GM21576 (cell line): Measurements from ENCODE around the gene SYT14.
"Not testable (repeated sequence)": the region's sequence is repeated elsewhere in the genome, so short reads cannot be mapped to it uniquely, and the experiment has no call there.

Experiments
- ATAC-seq: cut with Tn5 transposase; IDR thresholded peaks from one replicate; pipeline ENCODE4 v1.9.1; 2021; ENCODE audit warnings: mild to moderate bottlenecking, moderate library complexity; ENCODE audit not compliant: unreplicated experiment

SYT14 gene

GRCh38 chr1:210024996-210025395 lies 87.0 kb downstream of the SYT14 start:
- ATAC-seq: no peak

GRCh38 chr1:210025870-210026269 lies 87.9 kb downstream of the SYT14 start:
- no peak for ATAC-seq

GRCh38 chr1:210027994-210028393 lies 90.0 kb downstream of the SYT14 start:
- ATAC-seq: no peak

GRCh38 chr1:210031473-210031872 lies 93.5 kb downstream of the SYT14 start:
- no peak for ATAC-seq

- no peak for ATAC-seq
Observed at GRCh38 chr1:210043058-210043457, 105.0 kb downstream of the SYT14 start.

GRCh38 chr1:210049616-210050015 lies 111.6 kb downstream of the SYT14 start:
- ATAC-seq: no peak

GRCh38 chr1:210050491-210050890 lies 112.5 kb downstream of the SYT14 start:
- ATAC-seq: not testable (repeated sequence)

GRCh38 chr1:210053126-210053525 lies 115.1 kb downstream of the SYT14 start:
- no peak for ATAC-seq

GRCh38 chr1:210057593-210057992 lies 119.6 kb downstream of the SYT14 start:
- no peak for ATAC-seq

GRCh38 chr1:210061992-210062391 lies 124.0 kb downstream of the SYT14 start:
- no peak for ATAC-seq

- ATAC-seq: no peak
Observed at GRCh38 chr1:210070531-210070930, 132.5 kb downstream of the SYT14 start.

GRCh38 chr1:210072129-210072528 lies 134.1 kb downstream of the SYT14 start:
- ATAC-seq: no peak

- ATAC-seq: no peak
Observed at GRCh38 chr1:210072896-210073504, 135.0 kb downstream of the SYT14 start.

- ATAC-seq: no peak
Observed at GRCh38 chr1:210074904-210075303, 136.9 kb downstream of the SYT14 start.

- ATAC-seq: no peak
Observed at GRCh38 chr1:210076620-210077019, 138.6 kb downstream of the SYT14 start.

GRCh38 chr1:210081494-210081893 lies 143.5 kb downstream of the SYT14 start:
- no peak for ATAC-seq

GRCh38 chr1:210085359-210085758 lies 147.3 kb downstream of the SYT14 start:
- no peak for ATAC-seq

- ATAC-seq: no peak
Observed at GRCh38 chr1:210087058-210087457, 149.0 kb downstream of the SYT14 start.

- ATAC-seq: no peak
Observed at GRCh38 chr1:210089855-210090254, 151.8 kb downstream of the SYT14 start.

GRCh38 chr1:210092366-210092765 lies 154.3 kb downstream of the SYT14 start:
- ATAC-seq: no peak

GRCh38 chr1:210093461-210093860 lies 155.4 kb downstream of the SYT14 start:
- ATAC-seq: no peak

GRCh38 chr1:210098356-210098755 lies 160.3 kb downstream of the SYT14 start:
- no peak for ATAC-seq

- ATAC-seq: no peak
Observed at GRCh38 chr1:210099921-210100320, 161.9 kb downstream of the SYT14 start.
